T-helper 2 cell treated with Interferon-gamma antibody and Interleukin-4, amounts not matched to agents 100 ng/mL and 5 ng/mL, for 36 hours (primary cell): ENCODE measurements around the gene NOL7. TPM values are rescaled to one million over a fixed set of nuclear protein-coding genes. Genes with fewer than 3 reads are reported as not detected.

ENCODE experiments used
- intact Hi-C: fragments of 100-400 bp; cut with micrococcal nuclease; formaldehyde crosslinking; loops from one replicate; pipeline ENCODE4 v1.15.1; 2023
- total RNA-seq: library from RNA; stranded (reverse); gene quantifications from 2 replicates; pipeline ENCODE4 v1.2.3, GENCODE V29; 2022

Gene NOL7
- total RNA-seq, 1 donor from 2014 or later = 62.9 TPM

DNA sequence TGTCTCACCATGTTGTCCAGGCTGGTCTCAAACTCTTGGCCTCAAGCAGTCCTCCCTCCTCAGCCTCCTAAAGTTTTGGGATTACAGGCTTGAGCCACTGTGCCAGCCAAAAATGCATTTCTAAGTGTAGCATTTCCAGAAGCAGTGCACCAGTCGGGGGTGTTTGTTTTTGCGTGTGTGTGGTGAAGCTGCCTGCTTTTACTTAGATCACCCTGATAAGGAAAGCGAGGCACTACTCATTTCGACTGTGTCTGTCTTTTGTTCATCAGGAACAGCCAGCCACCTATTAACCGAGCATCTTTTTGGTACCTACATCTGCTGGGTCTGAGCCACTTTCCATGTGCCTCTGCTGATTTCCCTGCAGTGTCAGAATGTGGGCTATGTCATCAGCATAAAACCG is 22.0 kb upstream of the NOL7 start:
- intact Hi-C loops = loop anchor here (2.0 kb wide), 1 partner anchor 18 kb away; the partner anchor contains the start of gene SIRT5

DNA sequence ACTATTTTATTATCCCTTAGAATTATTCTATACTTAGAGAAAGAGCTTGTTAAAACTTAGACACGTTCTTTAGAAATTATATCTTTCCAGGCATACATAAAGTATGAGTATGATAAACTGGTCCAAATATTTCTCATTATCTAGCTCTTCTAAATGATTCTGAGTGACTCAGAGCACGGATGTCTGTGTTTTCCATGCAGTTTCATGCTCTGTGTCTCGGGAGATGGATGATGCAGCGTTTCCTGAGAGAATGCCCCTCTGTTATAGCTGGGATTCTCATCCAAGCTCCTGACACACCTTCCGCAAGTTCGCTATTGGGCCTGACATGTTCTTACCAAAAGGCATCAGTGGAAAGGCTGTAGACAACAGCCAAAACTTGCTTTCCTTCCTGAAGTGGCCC is 21.4 kb upstream of the NOL7 start:
- intact Hi-C loops = loop anchor here (2.0 kb wide), 1 partner anchor 19 kb away; the partner anchor contains the start of gene SIRT5

GRCh38 chr6:13597073-13597472 is 18.1 kb upstream of the NOL7 start:
- intact Hi-C loops = no loop called here

GRCh38 chr6:13600036-13600435 is 15.1 kb upstream of the NOL7 start:
- intact Hi-C loops = no loop called here

DNA sequence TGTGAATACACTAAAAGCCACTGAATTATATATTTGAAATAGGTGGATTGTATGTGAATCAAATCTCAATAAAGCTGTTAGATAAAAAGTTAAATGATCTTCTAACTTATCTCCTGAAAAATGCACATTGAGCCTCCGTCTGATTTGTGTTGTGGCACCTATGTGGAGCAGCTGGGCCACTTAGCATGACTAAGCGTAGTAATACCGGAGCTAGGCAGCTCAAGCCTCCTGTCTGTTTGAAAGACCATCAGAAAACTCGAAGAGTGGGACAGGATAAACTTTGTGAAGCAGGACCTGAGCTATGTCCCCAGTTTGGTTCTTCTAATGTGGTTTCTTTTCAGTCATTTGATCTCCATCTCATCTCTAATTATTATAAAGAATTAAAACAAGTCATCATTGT is 11.0 kb upstream of the NOL7 start:
- intact Hi-C loops = no loop called here

- intact Hi-C loops = no loop called here
Observed at GRCh38 chr6:13604546-13605416, 10.4 kb upstream of the NOL7 start.

GRCh38 chr6:13605634-13606033 is 9.5 kb upstream of the NOL7 start:
- intact Hi-C loops = no loop called here

- intact Hi-C loops = no loop called here
Observed at GRCh38 chr6:13611715-13612114, 3.4 kb upstream of the NOL7 start.

DNA sequence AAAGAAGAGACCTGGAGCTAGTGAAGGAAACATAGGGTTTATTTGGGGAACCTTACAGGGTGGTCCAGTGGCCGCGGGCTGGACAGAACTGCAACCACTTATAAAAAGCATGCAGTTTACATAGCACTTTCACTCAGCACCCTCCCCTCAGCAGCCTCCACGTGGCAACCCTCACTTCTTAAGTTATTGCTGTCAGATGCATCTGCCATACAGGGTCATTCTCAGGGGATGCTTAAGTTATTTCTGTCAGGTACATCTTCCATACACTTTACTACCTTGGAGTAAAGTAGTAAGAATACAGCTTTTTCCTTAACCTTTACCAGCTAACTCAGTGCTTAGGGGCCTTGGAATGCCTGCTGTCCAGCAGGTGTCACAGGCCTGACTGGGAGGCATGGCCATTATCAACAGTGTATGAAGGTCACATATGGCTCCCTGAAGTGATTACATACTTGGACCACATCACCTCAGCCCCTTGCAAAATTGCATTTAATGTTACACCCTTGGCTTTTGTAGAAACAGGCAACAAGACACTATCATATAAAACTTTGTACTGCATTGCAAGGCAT is 2.0 kb upstream of the NOL7 start:
- intact Hi-C loops = no loop called here

DNA sequence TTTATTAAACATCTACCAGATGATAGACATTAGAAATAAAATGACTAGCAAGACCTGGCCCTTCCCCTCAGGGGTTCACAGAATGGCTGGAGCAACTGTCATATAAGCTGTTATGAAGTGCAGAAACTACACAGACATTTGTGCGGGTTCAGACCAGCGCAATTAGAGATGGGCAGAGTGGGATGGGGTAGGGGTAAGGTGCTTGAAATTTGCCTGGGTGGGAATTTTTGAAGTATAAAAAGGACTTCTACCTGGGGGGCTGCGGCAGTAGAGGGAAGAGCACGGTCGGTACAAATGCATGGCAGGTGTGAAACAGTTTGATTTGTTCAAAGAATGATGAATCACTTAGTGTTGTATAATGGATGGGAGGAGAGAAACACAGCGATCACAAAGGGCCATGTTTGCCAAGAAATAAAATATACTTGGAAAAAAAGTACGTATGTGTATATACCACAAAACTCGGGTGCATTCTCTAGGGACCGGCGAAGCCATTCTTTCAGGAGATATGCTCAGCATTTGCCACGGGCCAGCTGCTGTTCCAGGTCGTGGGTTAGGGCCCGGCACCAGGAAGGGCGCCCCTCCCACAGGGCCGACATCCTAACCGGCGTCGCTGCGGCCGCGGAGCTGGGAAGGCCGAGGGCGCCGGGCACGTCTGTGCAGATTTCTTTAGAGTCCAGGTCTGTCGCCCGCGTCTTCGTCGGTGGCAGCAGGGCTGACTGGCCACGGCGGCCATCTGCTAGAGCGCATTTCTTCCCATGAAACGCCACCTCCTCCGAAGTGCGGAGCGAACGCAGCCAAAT is 809 bp upstream of the NOL7 start:
- intact Hi-C loops = loop anchor here (2.0 kb wide), 1 partner anchor 128 kb away; the partner anchor contains the start of gene GFOD1

GRCh38 chr6:13615792-13616120 is 621 bp downstream of the NOL7 start:
- intact Hi-C loops = loop anchor here (1.0 to 2.0 kb wide), 6 partner anchors 41 to 287 kb away; partner anchors contain the start of genes GFOD1, MCUR1, SIRT5 and TBC1D7

DNA sequence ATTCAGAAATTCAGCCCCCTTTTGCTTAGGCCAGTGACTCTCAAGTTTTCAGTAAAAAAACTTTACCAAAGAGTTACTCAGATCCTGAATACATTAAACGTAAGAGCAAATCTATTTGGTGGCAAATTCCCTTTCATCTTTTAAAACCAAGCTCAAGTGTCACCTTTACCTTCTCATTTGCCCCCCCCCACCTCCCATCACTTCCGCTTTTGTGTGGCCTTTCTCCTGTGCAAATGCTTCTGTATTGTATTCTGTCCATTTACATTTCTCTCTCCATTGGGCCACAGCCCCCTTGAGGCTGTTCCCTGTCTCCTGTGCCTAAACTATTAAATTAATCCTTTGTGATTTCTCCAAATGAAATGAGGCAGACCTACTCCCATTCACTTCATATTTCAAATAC is 1.9 kb downstream of the NOL7 start:
- intact Hi-C loops = no loop called here

GRCh38 chr6:13624871-13625288 is 9.7 kb downstream of the NOL7 start:
- intact Hi-C loops = no loop called here

DNA sequence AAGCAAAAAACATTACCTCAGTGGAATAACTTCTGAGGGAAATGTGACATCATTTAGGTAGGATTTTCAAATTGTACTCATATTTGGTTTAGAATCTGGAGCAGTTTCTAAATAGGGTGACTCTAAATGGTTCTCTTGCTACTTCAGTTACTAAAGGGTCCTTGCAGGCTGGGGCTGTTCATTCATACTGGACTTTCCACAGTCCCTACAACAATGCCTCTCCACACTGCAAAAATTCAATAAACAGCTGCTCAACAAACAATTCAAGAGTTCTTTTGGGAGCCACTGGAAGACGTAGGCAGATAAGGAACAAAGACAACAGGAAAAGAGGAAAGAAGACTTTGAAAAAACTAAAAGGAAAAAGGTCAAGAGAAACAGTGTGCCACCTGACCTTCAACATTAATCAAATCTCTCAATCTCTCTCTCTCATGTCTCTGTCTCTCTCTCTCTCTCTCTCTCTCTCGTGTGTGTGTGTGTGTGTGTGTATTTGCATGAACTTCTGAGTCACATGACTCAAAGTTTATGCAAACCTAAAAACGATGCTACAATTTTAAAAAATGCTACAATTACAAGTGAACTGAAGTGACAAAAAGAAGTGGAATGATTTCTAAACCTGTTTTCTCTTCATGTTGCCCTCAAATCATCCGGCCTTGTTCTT is 14.5 kb downstream of the NOL7 start:
- intact Hi-C loops = no loop called here

- intact Hi-C loops = no loop called here
Observed at GRCh38 chr6:13630499-13630898, 15.4 kb downstream of the NOL7 start.

DNA sequence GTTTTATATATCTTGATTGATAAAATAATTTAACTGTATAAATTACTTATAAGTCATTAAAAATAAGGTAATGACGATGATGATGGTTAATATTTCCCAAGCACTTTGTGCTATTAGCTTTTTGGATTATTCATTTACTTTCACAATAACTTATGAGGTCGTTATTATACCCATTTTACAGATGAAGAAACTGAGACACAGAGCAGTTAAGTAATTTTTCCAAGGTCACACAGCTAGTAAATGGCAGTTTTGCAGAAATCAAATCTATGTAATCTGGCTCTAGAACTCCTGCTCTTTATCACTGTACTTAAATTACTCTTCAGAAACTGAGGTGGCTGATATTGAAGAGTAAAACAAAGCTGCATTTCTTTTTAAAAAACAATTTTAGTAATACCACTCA is 18.2 kb downstream of the NOL7 start:
- intact Hi-C loops = no loop called here

- intact Hi-C loops = no loop called here
Observed at GRCh38 chr6:13635948-13636658, 21.0 kb downstream of the NOL7 start.

DNA sequence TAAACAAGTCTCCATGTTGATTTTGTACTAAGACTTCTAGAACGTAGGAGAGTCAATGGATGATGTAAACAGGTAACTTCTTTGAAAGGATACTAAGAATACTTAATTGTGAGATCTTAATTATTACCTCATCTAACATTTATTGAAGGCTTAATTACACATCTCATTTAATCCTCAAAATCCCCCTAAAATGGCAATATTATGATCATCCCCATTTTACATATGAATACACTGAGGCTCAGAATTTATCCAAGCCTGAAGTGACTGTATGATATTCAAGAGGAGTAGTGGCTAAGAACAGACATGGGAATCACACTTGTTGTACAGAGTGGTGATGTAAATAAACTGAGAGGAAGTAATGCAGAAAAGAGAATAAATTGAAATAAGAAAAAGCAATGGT is 22.9 kb downstream of the NOL7 start:
- intact Hi-C loops = no loop called here

DNA sequence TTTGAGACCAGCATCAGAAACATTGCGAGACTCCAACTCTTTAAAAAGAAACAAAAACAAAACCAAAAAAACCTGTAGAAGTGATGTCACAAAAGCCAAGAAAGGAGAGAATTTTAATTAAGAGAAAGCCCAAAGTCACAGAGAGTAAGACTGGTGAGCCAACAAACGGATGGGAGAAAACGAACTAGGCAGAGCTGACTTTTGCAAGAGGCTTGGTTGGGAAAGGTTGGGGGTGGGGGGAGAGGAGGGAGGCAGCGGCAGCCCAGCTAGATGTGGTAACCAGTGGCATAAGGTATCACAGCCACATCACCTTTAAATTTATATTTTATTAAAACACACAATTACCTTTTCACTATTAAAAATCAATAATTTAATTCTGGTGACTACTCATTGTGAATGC is 23.5 kb downstream of the NOL7 start:
- intact Hi-C loops = no loop called here

GRCh38 chr6:13641315-13641714 is 26.2 kb downstream of the NOL7 start:
- intact Hi-C loops = no loop called here

DNA sequence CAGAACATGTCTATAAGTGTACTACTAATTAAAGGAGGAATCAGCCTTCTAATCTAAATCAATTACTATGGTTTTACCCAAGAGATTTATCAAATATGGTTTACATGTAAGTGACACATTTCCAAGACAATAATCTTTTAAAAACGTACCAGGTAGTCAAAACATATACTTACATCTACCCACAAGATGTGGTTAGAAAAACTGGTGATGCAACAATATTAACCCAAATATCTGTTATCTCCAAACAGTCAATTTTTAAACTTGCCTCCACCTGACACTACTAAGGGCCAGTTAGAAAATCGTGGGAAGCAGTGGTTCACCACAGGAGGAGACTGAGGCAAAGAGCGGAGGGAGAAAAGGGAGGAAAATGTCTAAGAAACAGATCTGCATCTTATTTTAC is 28.0 kb downstream of the NOL7 start:
- intact Hi-C loops = no loop called here
